ENCODE measurements around the gene FRMD8. TPM values are rescaled to one million over a fixed set of nuclear protein-coding genes. Genes with fewer than 3 reads are reported as not detected.

FRMD8 gene
- total RNA-seq, 1 donor from 2014 or later: 70.6 TPM

DNA sequence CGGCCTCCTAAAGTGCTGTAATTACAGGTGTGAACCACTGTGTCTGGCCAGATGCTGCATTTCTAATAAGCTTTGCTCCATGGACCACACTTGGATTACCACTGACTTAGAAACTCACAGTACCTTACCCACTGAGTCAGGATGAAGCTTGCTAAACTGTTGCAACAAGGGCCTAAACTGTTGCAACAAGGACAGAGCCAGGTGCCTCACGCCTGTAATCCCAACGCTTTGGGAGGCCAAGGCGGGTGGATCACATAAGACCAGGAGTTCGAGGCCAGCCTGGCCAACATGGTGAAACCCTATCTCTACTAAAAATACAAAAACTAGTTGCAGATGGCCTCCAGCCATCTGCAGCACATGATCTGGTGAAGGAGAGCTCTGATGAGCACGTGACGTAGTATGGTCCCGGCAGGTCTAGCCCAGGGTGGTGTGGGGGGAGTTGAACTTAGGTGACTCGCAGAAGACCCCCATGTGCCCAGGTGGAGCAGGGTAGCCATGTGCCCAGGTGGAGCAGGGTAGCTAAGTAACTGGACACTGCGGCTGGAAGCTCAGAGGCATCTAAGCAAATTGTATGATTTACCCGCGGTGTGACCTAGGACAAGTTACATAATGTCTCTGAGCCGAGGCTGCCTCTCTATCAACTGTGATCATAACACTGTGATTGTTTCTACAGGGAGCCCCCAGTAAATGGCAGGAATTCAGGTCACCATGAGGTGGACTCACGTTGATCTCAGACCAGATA is 12.4 kb upstream of the FRMD8 start:
- peaks cover 17% of the 10 kb centered on the region for H3K4me1 Mint-ChIP-seq
- POLR2A ChIA-PET: interaction anchor here (0.6 to 1.5 kb wide), 6 partner anchors 13 to 136 kb away, joined by 3 to 7 read pairs (median 3); no protein-coding TSS in a partner anchor
- ATAC-seq (ENCODE audit: low read depth) (no peak), DNase-seq (no peak)
- no peaks in the 10 kb centered on the region for H3K9me3 Mint-ChIP-seq
- intact Hi-C loops (cut with micrococcal nuclease): no loop called here
- H3K27me3 Mint-ChIP-seq: no peaks in the 10 kb centered on the region
- CTCF ChIA-PET: no interaction called here
- peak overlapping the region; percentile 46 for H3K27ac Mint-ChIP-seq
- TF ChIP-seq, protein P1, sequence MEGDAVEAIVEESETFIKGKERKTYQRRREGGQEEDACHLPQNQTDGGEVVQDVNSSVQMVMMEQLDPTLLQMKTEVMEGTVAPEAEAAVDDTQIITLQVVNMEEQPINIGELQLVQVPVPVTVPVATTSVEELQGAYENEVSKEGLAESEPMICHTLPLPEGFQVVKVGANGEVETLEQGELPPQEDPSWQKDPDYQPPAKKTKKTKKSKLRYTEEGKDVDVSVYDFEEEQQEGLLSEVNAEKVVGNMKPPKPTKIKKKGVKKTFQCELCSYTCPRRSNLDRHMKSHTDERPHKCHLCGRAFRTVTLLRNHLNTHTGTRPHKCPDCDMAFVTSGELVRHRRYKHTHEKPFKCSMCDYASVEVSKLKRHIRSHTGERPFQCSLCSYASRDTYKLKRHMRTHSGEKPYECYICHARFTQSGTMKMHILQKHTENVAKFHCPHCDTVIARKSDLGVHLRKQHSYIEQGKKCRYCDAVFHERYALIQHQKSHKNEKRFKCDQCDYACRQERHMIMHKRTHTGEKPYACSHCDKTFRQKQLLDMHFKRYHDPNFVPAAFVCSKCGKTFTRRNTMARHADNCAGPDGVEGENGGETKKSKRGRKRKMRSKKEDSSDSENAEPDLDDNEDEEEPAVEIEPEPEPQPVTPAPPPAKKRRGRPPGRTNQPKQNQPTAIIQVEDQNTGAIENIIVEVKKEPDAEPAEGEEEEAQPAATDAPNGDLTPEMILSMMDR (IDR thresholded peaks at IDR 0.05): no peak
- H3K4me3 Mint-ChIP-seq: no peak overlapping the region
- H3K36me3 Mint-ChIP-seq (ENCODE audit: low read depth): peaks cover 2% of the 10 kb centered on the region

DNA sequence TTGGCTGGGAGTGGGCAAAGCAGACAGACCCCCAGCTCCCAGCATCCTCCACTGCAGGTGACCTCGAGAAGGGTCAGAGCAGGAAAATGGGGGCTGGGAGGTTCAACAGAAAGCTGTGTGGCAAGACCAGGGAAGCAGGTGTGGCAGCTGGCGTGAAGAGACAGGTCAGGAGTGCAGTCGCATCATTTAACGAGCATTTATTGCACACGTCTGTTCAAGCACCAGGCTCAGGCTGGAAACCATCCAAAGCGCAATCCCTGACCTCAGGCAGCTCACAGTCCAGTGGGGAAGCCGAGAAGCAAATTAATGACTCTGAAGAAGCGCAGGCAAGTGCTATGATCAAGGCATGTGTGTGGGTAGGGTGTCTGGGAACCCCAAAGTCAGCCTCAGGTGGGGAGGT is 11.4 kb upstream of the FRMD8 start:
- H3K36me3 Mint-ChIP-seq (ENCODE audit: low read depth): peaks cover 2% of the 10 kb centered on the region
- CTCF ChIA-PET: no interaction called here
- no peak overlapping the region for H3K27ac Mint-ChIP-seq
- no peaks in the 10 kb centered on the region for H3K9me3 Mint-ChIP-seq
- DNase-seq (no peak), ATAC-seq (ENCODE audit: low read depth) (no peak)
- TF ChIP-seq, protein P1 (IDR thresholded peaks at IDR 0.05): no peak
- no peak overlapping the region for H3K4me3 Mint-ChIP-seq
- intact Hi-C loops (cut with micrococcal nuclease): no loop called here
- H3K27me3 Mint-ChIP-seq: no peaks in the 10 kb centered on the region
- POLR2A ChIA-PET: interaction anchor here (1.0 to 1.6 kb wide), 3 partner anchors 43 to 135 kb away, joined by 3 to 8 read pairs (median 3); no protein-coding TSS in a partner anchor
- H3K4me1 Mint-ChIP-seq: peaks cover 17% of the 10 kb centered on the region

DNA sequence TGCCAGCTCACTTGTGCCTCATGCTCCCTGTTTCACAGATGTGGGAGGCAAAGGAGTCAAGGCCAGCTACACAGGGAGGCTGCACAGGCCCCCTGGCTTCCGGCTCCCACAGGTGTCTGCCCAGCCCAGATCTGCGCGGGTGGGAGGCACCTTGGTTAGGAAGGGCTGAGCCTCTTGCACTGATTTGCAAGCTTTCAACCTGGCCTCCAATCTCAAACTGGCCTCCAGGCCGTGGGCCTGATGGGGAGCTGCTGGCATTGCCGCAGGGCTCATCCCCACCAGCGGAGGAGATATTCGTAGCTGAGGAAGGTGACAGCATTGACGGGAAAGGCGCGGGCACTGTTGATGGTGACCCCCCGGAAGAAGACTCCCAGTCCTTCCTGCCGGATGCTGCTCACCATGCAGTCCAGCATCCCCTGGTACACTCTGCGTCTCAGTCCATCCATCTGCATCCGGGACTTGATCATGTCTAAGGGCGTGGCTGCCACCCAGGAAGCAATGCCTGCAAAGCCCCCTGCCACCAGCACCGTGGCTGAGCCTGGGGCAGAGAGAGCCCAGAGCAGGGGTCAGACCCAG is 10.2 kb upstream of the FRMD8 start:
- no peak overlapping the region for H3K4me3 Mint-ChIP-seq
- TF ChIP-seq, protein P1 (IDR thresholded peaks at IDR 0.05): no peak
- H3K27me3 Mint-ChIP-seq: no peaks in the 10 kb centered on the region
- ATAC-seq (ENCODE audit: low read depth) (no peak), DNase-seq (no peak)
- ChIA-PET POLR2A (interaction anchor here (0.6 to 1.6 kb wide), 6 partner anchors 42 to 169 kb away, joined by 3 to 8 read pairs (median 4); no protein-coding TSS in a partner anchor), CTCF (no interaction called here)
- intact Hi-C loops (cut with micrococcal nuclease): no loop called here
- no peak overlapping the region for H3K27ac Mint-ChIP-seq
- H3K9me3 Mint-ChIP-seq: no peaks in the 10 kb centered on the region
- H3K36me3 Mint-ChIP-seq (ENCODE audit: low read depth): peaks cover 2% of the 10 kb centered on the region
- peaks cover 17% of the 10 kb centered on the region for H3K4me1 Mint-ChIP-seq

DNA sequence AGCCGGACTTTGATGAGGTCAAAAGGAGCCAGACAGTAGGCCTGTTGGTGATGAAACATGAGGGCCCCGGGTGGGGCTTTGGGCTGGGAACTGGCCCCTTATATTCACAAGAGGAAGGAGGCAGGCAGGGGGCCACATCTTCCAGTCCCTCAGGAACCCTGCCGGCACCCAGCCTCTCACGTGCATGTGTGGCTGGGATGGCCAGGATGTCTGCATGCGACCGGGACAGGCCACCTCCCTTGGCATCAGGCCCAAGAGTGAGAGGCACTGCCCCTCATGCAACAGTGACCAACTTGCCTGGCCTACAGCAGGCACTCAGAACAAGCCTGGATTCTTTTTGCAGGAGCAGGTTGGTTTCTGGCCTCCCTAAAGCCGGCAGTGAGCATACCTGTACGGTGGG is 9.4 kb upstream of the FRMD8 start:
- Mint-ChIP-seq H3K4me3 (no peak overlapping the region), H3K36me3 (ENCODE audit: low read depth) (peaks cover 2% of the 10 kb centered on the region), H3K27ac (no peak overlapping the region), H3K27me3 (no peaks in the 10 kb centered on the region), H3K9me3 (no peaks in the 10 kb centered on the region), H3K4me1 (peaks cover 25% of the 10 kb centered on the region)
- ATAC-seq (ENCODE audit: low read depth): no peak
- TF ChIP-seq, protein P1 (IDR thresholded peaks at IDR 0.05): no peak
- DNase-seq: no peak
- ChIA-PET CTCF (interaction anchor here (2.1 kb wide), 1 partner anchor 122 kb away, joined by 10 read pairs; the partner anchor contains the start of gene MALAT1), POLR2A (interaction anchor here (2.0 to 18.2 kb wide), 3 partner anchors 10 to 124 kb away, joined by 10 to 584 read pairs (median 457); partner anchors contain the start of genes MALAT1 and NEAT1)
- intact Hi-C loops (cut with micrococcal nuclease): no loop called here

DNA sequence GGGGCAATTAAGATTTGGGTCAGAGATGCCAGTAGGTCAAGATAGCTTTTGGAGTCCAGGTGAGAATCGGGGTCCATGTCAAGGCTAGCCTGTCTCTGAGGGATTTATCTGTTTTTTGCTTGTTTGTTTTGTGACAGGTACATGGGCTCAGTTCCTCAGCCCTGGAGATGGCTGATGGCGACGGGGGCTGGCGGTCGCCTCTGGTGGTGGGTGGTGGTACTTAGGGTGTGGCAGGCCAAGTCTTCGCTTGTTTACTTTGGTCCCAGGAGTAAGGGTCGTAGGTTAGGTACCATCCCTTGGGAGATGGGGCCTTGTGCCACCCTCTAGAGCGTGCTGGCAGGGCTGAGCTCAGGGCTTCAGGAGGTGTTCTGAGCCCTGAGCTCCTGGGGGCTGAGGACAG is 8.7 kb upstream of the FRMD8 start:
- Mint-ChIP-seq H3K36me3 (ENCODE audit: low read depth) (peaks cover 2% of the 10 kb centered on the region), H3K27me3 (no peaks in the 10 kb centered on the region), H3K4me3 (peak overlapping the region; percentile 11), H3K27ac (peak overlapping the region; percentile 86), H3K4me1 (peaks cover 33% of the 10 kb centered on the region), H3K9me3 (no peaks in the 10 kb centered on the region)
- TF ChIP-seq, protein P1 (IDR thresholded peaks at IDR 0.05): no peak
- POLR2A ChIA-PET: interaction anchor here (0.7 to 18.2 kb wide), 17 partner anchors 9 to 236 kb away, joined by 3 to 584 read pairs (median 7); partner anchors contain the start of genes FRMD8, MALAT1, MAP3K11 and NEAT1
- no peak for DNase-seq
- CTCF ChIA-PET: interaction anchor here (0.7 to 2.1 kb wide), 15 partner anchors 10 to 216 kb away, joined by 3 to 13 read pairs (median 4); partner anchors contain the start of gene MALAT1
- intact Hi-C loops (cut with micrococcal nuclease): loop anchor here (1.0 kb wide), 1 partner anchor 11 kb away; no protein-coding TSS in a partner anchor
- ATAC-seq (ENCODE audit: low read depth): no peak
